HG03159 (cell line): Measurements from ENCODE around the gene AIM2.
A peak's percentile ranks its signal among the peaks of the same experiment; 100 is the strongest.
"Not testable (repeated sequence)": the region's sequence is repeated elsewhere in the genome, so short reads cannot be mapped to it uniquely, and the experiment has no call there.

Source experiments
- ATAC-seq: cut with Tn5 transposase; IDR thresholded peaks from one replicate; pipeline ENCODE4 v1.9.1; 2021; ENCODE audit warnings: mild to moderate bottlenecking, moderate library complexity; ENCODE audit not compliant: unreplicated experiment

The AIM2 gene

GRCh38 chr1:159081626-159082025, 5.1 kb upstream of the AIM2 start:
- ATAC-seq: no peak

- ATAC-seq: no peak
Measured at GRCh38 chr1:159079525-159079924, 3.0 kb upstream of the AIM2 start.

DNA sequence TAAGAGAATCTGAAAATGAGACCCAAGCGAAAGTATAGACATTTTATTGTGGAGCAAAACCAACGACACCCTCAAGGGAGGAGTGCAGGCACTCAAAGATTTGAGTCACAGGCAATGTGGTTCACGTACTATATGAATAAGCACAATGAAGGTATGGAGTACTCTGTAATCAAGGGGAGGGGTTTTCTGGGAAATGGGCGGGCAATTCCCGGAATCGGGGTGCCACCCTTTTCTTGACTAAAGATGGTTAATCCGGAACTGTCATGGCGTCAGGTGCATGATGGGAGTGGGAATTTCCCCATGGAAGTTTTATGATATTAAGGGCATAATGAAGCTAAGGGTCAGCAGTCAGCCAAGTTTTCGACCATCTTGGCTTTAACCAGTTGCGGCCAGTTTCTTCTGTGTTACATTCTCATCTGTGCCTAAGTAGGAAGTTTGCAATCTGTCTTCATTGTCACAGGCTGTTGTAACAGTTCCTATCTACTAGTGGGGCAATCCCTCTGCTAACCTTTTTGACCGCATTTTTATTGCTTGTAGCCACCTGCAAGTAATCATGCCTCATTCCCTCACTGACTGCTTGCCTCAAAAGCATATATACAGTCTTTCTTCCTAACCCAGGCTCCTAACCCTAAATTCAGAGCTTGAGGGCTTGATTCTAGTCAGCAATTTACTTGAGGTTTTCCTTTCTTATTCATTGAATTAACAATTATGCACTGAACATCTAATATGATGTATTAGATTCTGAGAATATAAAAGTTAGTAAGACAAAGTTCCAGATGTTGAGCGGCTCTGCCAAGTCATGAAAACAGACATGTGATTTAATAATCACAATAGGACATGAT, 775 bp upstream of the AIM2 start:
- ATAC-seq: peak; percentile 72

- ATAC-seq: no peak
Measured at GRCh38 chr1:159071970-159072582, 4.5 kb downstream of the AIM2 start.

DNA sequence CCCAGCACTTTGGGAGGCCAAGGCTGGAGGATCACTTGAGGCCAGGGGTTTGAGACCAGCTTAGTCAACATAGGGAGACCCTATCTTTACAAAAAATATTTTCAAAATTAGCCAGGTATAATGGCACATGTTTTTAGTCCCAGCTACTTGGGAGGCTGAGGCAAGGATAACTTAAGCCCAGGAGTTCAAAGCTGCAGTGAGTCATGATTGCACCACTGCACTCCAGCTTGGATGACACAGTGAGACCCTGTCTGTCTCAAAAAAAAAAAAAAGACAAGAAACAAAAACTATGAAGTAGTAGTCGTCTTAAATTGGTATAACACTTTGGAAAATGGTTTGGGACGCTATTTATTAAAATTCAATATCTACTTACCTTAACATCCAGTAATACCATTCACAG, 7.7 kb downstream of the AIM2 start:
- no peak for ATAC-seq

- peak; percentile 85 for ATAC-seq
Measured at GRCh38 chr1:159067699-159068621, 8.6 kb downstream of the AIM2 start.

- no peak for ATAC-seq
Measured at GRCh38 chr1:159066108-159066507, 10.5 kb downstream of the AIM2 start.

- ATAC-seq: no peak
Measured at GRCh38 chr1:159065106-159065505, 11.5 kb downstream of the AIM2 start.

GRCh38 chr1:159058751-159059150, 17.8 kb downstream of the AIM2 start:
- no peak for ATAC-seq

- ATAC-seq: no peak
Measured at GRCh38 chr1:159056069-159056698, 20.4 kb downstream of the AIM2 start.

DNA sequence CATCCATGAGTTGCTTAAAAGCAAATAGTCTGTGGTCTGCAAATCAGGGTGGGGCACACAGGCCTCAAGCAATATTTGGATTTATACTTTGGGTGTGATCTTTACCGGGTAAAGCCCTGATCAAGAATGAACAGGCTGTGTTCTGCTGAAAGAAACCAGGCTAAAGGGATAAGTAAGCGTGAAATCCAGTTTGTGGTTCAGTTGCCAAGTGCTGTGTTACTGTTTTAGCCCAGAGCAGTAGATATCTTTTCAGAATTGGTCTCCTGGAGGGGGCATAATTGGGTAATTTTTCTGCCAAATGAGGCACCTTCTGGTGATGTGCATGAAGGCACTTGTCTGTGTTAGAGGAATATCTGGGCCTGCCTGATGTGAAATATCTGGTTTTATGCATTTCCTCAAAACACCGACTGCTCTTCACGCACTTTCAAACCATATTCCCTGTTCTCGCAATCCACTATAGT, 21.4 kb downstream of the AIM2 start:
- no peak for ATAC-seq

GRCh38 chr1:159054427-159054826, 22.1 kb downstream of the AIM2 start:
- no peak for ATAC-seq

GRCh38 chr1:159051436-159051835, 25.1 kb downstream of the AIM2 start:
- no peak for ATAC-seq

DNA sequence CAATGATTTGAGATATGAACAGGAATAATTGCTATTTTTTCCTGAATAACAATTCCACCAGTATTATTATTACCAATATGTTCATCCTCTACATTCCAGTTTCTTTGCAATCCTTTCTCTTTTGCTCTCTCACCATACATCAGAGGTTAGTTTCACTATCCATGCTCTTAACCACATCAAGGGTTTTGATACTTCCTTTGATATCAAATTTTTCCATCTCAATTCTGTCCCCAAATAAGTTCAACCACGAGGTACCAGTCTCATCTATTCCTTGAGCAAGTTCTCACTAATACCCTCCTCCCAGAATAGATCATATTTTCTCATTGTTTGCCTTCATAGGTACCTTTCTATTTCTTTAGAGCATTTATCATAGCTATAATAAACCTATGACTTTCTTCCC, 30.1 kb downstream of the AIM2 start:
- ATAC-seq: not testable (repeated sequence)

GRCh38 chr1:159040893-159041724, 35.5 kb downstream of the AIM2 start:
- no peak for ATAC-seq

- ATAC-seq: no peak
Measured at GRCh38 chr1:159040206-159040605, 36.4 kb downstream of the AIM2 start.

- no peak for ATAC-seq
Measured at GRCh38 chr1:159030877-159031447, 45.6 kb downstream of the AIM2 start.

GRCh38 chr1:159030311-159030710, 46.3 kb downstream of the AIM2 start:
- ATAC-seq: no peak

GRCh38 chr1:159026841-159027240, 49.7 kb downstream of the AIM2 start:
- not testable (repeated sequence) for ATAC-seq

DNA sequence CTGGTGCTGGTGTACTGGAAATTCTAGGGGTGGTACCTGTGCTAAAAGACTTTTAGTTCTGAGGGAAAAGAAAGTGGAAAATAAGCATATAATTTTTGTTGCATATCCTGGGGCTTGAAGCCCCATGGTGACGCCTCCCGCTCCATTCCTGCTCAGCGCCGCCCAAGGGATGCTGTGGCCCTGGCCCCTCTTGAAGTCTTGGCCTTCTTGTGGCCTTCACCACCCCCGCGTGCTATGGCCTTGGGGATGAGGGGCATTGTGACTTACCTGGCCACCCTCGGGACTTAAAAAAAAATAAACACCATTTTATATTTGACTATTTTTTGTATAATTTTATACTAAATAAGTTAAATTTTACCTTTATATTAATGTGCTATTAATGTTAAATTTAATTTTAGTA, 51.5 kb downstream of the AIM2 start:
- no peak for ATAC-seq
